ENCODE measurements around the gene ASPRV1.
A peak's percentile ranks its signal among the peaks of the same experiment; 100 is the strongest.

Gene ASPRV1

DNA sequence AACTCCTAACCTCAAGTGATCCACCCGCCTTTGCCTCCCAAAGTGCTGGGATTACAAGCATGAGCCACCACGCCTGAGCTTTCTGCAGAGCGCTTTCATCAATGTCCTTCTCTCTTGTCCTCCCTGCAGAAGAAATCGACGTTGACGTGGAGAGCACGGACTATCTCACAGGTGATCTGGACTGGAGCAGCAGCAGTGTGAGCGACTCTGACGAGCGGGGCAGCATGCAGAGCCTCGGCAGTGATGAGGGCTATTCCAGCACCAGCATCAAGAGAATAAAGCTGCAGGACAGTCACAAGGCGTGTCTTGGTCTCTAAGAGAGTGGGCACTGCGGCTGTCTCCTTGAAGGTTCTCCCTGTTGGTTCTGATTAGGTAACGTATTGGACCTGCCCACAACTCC lies 23.5 kb downstream of the ASPRV1 start:
- no peak for DNase-seq

DNA sequence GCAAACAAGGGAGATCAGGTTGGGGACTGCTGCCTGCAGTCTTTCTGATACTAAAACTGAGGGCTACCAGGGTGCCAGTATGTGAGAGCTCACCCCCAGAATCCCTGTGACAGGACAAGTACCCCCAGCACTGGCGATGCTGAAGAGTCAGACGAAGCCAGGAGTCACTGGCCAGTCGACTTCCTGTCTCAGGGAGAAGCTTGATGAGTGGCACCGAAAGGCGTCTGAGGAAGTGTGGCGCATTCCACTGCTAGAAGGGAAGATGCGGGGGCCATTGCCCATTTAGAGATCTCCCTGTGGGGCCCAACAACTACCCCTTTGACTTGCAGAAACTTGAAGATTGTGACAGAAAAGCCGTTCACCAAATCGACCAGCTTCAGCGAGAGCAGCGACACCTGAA lies 24.5 kb downstream of the ASPRV1 start:
- DNase-seq = no peak

DNA sequence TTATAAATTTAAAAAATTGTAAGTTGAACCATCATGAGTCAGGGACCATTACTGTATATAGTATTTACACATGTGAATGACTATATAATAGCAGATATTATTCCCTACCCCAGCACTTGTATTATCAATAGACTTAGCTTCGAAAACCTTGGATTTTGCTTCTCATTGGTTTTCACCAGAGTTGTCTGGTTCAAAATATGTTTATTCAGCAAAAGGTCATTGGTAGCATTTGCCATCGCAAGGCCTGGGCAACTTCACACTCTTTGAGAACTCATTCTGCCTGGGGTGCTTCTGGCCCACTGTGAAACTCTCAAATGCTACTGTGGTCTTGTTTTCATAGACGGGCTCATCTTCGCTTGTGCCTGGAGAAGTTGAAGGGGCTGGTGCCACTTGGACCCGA lies 26.4 kb downstream of the ASPRV1 start:
- DNase-seq = no peak

DNA sequence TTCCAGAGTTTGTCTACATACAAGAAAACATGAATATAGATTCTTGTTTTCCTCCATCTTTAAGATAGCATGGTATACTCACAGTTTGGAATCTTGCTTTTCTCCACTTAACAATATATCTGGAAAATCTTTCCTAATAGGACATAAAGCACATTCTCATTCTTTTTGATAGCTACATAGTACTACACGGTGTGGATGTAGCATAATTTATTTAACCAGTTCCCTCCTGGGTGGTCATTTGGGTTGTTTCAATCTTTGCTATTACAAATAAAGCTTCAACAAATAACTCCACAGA lies 26.9 kb downstream of the ASPRV1 start:
- no peak for DNase-seq

DNA sequence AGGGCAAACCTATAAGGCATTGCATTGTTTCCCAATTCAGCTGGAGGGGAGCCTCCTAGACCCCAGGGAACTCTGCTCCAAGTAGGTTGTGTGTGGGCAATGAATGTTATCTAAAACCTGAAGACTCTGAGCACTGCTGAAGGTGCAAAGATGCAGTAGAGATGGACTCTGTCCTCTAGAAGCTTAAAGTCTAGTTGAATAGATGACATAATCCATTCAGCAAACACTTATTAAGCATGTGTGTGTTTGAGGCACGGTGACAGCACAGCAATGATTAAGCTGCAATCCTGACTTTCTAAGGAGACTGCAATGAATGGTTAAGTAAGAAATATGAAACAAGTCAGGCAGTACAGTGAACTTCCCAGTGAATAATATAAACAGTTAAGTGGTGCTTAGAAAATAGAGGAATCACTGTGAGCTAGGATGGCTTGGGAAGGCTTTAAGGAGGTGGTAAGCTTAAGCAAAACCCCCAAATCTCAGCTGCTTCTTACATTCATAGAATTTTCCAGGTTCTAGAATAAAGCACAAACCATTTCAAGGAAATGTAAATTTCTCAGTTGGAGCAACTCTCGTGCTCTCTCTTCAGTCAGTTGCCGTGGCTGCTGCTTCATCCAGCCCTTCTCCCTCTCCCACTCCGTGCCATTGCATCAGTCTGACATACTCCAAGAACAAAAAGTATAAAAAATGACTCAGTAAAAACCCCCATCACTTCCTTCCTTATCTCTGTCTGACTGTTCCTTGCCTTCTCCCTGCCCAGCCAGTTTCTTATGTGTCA lies 27.4 kb downstream of the ASPRV1 start:
- no peak for DNase-seq

DNA sequence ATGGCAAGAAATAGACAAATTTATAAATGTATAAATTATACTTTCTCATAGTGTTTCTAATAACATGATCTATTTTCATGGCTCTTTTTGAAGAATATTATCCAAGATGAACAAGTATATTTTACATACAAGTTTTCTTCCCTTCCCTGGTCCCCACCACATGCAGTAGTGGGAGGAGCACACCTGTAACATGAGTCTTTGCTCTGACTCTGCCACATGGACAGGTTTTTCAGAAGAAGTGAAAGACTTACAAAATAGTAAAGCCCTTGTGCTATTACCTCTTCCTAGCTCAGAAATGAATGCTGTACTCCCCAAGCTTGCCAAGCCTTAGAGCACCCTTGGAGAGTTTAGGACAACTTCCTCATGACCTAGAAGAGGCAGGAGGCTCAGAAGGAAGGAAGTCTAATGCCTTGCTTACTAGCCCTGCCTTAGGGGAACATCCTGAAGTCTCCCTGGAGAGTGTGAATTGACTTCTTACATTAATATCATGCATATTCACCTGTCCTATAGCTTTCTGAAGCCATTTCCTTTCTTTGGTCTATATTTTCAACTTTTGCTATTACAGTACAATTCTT lies 28.1 kb downstream of the ASPRV1 start:
- DNase-seq = no peak

DNA sequence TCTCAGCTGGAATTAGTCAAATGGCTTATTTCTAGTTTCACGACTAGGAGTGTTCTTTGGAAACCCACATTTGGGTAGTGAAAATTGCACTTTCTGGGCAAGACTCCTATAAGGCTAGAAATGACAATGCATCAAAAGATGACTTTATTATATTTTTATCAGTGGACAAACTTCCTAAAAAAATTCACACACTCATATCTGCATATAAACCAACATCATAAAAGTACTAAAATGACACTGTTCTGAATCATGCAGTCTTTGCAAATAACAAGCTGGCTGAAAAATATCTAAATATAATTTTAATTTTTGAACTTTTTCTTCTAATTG lies 28.9 kb downstream of the ASPRV1 start:
- no peak for DNase-seq

DNA sequence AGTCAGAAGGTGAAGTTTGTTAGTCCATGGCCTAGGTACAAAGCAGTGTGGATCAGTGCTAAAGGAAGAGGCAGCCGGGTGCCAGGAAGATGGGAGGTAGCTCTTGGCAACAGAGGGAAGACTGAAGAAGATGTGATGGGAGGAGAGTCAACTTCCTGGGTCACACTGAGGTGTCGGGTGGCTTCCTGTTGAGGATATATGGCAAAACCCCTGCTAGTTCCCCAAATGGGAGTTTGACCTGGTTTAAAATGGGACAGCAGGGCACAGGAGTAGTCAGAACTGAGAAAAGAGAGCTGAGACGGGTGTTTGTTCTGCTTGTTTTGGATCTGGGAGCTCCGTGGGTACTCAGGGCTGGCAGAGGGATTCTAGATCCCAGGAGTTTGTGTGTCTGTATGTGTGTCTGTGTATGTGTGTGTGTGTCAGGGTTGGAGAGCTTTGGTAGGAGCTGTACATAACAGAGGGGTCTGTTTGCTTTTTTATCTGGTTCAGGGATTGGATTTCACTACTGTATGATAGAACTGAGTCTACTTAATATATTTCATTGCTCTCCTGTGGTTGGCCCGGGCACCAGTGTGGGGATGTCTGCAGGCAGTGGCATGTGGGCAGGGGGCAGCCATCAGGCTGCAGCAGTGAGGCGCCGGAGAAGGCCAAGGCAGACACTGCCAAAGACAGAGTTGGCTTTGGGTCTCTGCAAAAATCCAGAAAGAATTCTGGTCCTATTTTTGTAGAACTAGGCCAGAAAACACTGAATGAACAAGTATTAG lies 29.4 kb downstream of the ASPRV1 start:
- no peak for DNase-seq

DNA sequence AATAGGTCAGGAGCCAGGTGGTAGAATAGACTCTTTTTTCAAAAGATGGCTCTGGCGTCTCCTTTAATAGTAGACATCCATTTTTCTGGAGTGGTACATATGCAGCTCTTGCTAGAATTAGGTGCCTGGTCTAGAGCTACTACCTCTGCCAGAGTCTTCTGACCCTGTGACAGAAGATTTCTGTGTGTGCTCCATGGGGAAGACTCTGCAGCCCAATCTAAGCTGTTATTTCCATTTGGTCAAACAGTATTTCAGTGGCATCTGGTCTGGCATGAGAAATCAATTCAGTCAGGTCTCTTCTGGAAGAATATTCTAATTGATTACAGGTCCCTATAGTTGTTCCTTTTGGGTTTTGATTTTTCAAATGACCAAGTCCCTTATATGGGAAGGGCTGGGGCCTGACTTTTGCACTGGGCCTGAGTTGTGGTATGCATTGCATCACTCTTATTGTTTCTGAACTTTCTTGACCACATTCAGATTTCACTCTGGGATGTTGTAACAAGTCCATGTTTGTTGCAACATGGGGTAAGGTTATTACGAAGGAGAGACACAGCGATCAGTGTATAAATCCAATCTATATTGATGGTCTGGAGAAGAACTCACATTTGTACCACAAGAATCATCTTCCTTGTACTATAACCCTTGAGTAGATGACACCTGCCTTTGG lies 34.4 kb downstream of the ASPRV1 start:
- DNase-seq = no peak

DNA sequence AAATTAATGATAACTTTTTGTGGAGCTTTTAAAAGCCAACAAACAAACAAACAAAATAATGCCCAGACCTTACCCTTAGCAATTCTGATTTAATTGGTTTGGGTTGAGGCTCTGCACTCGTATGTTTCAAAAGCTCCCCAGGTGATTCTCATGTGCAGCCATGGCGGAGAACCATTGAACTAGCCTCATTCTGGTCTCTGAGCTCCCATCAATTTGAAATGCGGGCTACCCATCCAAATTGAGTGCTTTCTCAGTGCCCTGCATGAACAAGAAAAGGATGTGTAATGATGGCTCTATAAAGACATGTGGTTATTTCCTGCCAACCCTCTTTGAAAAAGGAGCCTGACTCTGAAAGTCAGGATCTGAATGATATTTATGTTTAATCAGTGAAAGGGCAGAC lies 38.3 kb downstream of the ASPRV1 start:
- no peak for DNase-seq

DNA sequence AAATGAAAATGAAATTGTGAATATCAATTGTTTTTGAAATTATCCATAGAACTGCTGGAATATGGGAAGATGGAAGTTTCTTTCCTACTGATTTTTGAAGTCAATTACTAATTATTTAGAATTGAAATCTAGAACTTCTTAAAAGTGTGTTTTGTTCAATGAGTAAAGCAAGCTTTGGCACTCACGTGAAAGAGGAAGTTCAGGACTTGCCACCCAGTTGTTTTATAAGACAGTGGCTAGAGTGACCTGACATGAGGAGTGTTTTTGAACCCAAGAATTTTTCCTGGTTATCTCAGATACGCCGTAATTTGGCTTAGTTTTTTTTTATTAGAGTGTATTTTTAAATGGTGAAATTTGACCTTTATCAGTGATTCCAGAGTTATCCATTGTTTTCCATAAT lies 43.0 kb downstream of the ASPRV1 start:
- DNase-seq = no peak

DNA sequence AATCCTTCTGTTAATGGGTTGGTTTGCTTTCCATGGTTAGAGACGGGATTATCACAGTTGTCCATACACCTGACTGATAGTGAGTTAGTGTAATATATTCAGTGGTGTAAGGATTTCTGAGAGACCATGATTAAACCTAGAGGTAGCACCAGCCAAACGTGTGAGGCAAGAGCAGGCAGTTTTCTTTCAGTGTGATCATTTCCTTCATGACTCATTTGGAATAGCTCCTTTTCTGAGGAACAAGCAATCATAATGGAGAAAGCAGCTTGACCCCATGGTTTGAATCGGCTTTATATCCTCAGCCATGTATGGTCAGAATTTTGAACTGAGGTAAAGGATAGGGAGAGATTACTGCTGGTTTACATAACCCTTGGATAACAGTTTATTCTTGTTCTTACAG lies 43.6 kb downstream of the ASPRV1 start:
- no peak for DNase-seq

DNA sequence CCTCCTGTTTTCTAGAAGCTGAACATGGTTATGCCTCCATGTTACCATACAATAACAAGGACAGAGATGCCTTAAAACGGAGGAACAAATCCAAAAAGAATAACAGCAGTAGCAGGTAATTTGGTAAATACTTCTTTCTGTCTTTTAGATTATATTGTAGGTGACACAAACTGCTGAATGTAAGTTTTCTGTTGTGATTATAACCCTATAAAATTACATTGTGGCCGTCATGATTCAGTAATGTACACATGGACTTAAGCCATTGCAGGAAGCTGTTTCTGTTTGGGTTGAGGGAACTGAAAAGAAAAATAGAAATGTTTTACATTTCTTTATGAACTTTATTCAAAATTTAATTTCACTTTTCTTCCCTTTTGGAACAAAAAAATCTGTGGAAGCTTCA lies 45.3 kb downstream of the ASPRV1 start:
- DNase-seq = no peak

DNA sequence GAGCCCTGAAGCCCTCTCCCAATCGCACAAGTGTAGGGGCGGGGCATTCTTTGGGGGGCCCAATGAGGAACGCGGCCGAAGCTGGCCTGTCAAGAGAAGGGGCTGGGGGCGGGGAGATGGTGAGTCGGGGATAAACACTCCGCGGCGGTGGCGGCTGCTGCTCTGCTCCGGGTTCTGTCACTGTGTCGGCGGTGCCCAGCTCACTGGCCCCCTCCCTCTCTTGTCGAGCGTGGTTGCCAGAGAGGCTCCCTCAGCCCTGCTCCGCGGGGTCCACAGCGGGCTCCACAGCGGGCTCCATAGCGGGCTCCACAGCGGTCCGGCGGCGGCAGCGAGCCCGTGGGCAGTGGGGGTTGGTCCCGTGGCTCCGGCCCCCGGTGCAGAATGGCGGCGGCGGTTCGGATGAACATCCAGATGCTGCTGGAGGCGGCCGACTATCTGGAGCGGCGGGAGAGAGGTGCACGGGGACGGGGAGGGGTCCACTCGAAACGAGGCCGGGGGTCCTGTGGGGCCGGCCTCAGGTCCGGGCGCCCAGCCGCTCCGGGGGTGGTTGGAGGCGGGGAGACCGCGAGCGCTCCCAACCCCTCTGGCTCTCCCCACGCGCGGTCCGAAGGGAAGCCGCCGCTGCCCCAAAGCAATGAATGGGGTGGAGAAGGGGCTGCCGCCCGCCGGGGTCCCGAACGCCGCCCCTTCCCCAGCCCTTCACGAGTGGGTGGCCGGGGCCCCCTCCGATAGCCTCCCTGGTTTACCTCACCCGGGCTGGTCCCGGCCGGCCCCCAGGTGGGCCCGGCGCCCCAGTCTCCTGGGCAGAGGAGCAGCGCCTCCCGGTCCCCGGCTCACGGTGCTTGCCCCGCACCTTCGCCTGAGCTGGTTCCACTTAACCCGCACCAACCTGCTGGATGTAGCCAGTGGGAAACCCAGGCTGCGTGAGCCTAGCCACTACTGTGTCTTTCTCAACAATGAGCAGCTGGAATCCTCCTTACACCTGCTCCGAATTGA lies 46.2 kb downstream of the ASPRV1 start, which contains the start of gene MXD1:
Gene MXD1 (plus strand): TSS at position 160 of the 996 bp plus-strand sequence. CDS start 222 bp downstream, at position 382.
- DNase-seq = no peak

DNA sequence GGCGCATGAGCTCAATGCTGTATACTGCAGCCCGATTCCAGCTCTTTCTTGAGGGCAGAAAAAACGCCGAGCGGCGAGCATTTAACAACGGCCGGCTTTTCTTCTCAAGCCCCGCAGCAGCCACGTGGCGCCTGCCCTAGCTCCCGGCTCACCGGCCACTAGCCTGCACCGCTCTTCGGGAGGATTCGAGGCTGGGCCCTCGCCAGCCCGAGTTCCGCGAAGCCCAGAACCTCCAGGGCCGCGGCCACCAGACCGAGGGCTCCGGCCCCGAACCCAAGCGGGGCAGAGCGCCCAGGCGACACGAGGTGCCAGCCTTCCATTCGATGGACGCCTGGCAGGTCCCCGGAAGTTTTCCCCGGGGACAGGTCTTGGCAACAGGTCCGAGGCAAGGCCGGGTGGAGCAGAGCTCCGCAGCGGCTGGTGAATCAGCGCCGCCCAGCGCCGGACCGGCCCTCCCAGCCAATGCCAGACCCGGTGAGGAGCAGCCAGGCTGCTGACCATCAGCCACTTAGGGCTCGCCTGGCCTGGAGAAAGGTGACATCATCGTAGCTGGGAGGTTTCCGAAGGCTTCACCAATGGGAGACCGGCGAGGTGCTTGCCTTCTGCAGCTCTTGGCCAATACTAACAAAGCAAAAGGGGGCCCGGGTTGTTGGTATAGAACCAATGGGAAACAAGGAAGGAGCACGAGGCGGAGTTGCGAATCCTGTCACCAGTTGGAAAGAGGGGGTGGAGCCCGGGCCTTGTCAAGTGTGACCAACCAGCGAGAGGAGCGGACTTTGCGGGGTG lies 47.1 kb downstream of the ASPRV1 start:
- DNase-seq = peak; percentile 99

DNA sequence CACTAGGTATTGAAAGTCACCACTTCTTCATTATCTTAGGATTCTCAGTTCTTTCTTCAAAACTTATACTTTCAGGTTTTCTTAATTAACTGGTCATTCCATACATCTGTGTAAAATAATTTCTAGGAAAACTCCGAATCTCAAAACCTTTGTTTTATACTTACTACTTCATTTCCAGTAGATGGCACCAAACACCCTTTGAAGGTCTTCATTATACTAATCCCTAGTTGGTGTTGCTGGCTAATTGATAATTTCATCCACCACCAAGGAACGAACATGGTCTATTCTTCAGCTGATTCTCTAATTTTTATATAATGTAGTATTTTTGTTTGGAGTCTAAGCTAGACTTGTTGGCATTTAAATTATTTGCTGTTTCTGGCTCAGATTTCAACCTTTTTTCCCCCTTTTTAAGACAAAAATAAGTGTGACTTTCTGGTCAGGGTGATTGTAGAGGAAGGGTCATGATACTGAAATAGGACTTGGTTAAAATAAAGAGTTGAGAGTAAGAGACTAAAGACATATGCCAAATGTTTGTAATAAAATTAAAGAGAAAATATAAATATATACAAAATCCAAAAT lies 49.4 kb downstream of the ASPRV1 start:
- no peak for DNase-seq

Data from NCI-H1436 treated with DMSO at 0.1 percent for 48 hours (cell line).